SW480 (cell line): ENCODE measurements around the gene NFATC1.

Source experiments
- DNase-seq: peaks from one replicate; pipeline ENCODE4 v3.0.0-alpha.2; 2016; ENCODE audit warnings: low spot score

Gene NFATC1

GRCh38 chr18:79423211-79424007, 27.7 kb downstream of the NFATC1 start:
- DNase-seq, result no peak

- DNase-seq, result no peak
Measured at GRCh38 chr18:79424008-79424565, 28.4 kb downstream of the NFATC1 start.

- DNase-seq, result no peak
Measured at GRCh38 chr18:79424880-79425568, 29.3 kb downstream of the NFATC1 start.

DNA sequence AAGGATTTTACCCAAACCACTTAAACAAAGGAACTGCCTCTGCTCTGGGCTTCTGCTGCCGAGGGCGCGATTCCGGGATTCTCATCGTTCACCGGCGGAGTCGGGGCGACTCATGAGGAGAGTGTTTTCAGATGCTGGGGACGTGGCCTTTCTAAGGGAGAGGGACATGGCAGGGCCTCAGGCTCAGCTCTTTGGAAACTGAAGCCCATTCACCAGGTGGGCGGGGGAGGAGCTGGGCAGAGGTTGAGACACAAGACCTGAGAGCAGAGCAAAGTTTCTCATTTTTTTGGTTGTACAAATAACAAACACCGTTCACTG, 29.8 kb downstream of the NFATC1 start:
- no peak for DNase-seq

DNA sequence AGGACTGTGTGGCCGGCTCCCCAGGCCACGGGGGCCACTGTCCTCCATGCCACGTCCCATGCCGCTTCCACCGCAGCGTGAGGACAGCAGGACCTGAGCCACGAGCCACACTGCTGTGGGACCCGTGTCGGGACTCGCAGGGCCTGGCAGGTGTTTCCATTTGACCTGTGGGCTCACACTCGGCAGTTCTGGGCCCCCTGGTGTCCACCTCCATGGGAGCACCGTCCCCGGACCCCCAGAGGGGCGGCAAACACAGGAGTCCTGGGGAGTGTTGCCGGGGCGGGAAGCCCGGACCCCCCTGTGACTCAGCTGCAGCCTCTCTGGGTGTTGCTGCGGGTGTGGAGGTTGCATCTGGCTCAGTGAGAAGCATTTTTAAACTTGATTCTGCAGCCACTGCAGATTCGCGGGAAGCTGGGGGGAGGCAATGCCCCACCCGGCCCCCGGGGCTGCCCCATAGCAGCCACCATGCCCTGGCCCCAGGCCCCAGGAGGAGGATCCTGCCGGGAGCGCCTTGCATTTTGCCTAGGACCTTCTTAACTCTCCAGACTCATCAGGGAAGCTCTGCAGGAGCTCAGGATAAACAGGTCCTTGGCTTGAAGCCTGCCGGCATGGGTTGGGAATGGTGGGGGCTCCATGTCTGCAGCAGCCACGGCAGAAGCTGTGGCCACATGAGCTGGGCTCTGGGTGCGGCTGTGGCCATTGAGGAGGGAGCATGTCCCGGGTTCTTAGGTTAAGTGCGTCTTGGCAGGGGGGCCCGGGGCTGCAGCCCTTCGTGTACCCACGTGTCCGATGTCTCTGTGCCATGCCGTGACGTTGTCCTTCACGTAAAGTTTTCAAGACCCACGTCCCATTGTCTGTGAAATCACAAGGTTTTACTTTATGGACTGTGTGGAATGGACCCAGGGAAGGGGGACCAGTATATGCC, 30.9 kb downstream of the NFATC1 start:
- no peak for DNase-seq

DNA sequence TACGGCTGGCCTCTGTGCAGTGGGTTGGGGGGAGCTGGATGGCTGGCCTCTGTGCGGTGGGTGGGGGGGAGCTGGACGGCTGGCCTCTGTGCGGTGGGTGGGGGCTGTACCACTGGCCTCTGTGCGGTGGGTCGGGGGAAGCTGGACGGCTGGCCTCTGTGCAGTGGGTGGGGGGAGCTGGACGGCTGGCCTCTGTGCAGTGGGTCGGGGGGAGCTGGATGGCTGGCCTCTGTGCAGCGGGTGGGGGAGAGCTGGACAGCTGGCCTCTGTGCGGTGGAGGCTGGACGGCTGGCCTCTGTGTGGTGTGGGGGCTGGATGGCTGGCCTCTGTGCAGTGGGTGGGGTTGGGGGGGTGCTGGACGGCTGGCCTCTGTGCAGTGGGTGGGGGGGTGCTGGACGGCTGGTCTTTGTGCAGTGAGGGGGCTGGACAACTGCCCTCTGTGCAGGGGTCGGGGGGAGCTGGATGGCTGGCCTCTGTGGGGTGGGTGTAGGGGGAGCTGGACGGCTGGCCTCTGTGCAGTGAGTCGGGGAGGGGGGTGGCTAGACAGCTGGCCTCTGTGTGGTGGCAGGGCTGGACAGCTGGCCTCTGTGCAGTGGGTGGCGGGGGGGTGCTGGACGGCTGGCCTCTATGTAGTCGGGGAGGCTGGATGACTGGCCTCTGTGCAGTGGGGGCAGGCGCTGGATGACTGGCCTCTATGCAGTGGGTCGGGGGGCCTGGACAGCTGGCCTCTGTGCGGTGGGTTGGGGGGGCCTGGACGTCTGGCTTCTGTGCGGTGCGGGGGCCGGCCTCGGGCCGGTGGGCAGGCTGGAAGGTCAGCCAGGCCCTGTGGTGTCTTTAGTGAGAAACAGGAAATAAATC, 31.9 kb downstream of the NFATC1 start:
- DNase-seq, result no peak

GRCh38 chr18:79428287-79428686, 32.6 kb downstream of the NFATC1 start:
- DNase-seq, result no peak

DNA sequence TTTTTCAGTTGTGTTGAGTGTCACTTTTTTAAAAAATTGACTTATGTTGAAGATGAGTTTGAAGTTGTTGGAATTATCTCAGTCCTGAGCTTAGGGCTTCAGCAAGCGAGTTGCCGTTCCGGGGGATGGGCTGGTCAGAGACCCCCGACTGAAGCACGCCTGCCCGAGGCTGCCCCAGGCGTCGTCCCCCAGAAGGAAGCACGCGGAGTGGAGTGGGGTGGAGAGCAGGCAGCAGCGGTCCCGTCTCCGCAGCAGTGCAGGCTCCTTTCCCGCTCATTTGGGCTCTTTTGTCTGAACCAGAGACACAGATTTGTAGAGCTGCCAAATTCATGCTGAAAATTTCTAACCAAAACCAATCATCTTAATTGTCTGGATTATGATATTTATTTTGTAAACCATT, 33.7 kb downstream of the NFATC1 start:
- no peak for DNase-seq

DNA sequence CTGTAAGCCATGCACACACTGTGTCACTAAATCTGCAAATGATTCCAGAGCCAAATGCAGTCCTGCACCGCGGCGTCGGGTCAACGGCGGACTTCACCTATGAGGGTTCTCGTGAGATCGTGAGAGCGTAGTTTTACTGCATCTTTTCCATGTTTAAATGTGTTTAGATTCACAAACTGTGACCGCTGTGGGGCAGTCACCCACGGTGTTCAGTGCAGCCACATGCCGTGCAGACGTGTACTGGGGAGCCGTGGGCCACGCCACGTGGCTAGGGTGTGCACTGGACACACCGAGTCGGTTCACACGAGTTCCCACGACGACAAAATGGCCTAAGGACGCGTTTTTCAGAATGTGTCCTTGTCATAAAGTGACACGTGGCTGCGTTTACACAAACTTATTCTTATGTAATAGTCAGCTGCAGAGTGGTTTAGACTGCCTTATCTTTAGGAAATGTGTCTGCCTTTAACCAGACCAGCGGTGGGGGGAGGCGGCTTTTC, 34.1 kb downstream of the NFATC1 start:
- no peak for DNase-seq

DNA sequence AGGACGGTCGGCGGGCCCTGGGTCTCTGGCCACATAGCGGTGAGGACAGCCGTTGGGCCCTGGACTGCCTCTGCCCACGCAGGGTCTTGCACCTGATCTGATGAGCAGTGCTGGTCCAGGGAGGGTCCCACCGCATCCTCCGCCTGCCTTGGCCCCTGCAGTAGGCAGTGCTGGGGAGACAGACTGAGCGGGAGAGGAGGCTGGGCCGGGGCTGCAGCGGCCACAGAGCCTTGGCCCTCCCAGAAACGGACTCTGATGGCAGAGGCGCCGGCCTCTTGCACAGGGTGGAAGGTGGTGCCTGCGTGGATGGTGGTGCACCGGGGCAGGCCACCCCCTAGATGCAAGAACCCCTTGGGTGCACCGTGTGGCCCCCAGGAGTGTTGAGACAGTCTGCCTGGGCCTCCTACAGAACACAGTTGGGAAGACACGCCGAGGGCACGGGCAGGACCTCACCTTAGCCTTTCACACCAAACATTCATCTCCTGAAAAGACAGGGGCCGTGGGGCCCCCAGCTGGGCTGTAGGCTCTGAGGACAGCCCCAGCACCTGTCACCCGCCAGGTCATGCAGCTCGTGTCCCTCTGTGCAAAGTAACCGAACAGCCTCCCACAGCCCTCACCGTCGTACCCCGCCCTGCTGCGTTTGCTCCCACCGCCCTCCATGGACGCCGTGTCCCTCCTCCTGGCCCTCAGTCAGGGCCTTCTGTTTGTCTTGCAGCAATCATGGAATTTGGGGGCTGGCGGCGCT, 36.8 kb downstream of the NFATC1 start:
- no peak for DNase-seq

- no peak for DNase-seq
Measured at GRCh38 chr18:79433431-79433830, 37.7 kb downstream of the NFATC1 start.

DNA sequence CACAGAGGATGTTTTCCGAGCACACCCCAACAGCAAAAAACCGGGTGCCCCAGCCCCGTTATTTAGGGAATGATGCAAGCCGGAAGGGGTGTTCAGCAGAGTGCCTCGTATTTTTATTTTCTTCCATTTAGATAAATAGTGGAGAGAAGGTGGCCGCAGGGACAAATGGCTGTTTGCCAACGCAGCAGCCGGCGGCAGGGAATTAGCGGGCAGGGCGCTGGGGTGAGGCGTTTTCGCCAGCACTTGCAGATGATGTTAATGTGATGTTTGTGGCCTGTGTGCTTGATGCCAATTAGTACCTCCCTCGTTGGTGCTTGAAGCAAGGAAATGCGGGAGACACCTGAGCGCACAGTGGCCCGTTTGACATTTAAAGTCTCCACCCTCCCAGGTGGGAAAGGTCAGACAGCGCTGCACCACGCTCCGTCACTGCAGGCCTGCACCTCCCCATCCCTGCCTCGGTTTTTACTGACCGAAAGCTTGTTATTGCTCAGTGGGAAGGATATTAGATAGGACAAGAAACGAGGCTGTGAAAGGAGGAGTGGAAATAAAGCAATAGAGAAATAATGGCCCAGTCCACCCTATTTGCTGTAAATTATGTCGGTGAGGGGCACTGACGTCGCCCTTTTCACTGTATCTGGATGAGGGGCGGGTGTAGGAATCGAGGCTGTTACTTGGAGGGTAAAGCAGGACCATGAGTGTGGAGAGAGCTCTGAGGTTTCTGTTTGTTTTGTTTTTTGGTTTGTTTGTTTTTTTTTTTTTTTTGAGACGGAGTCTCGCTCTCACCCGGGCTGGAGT, 39.1 kb downstream of the NFATC1 start:
- DNase-seq, result no peak

- DNase-seq, result no peak
Measured at GRCh38 chr18:79436556-79437275, 41.0 kb downstream of the NFATC1 start.

DNA sequence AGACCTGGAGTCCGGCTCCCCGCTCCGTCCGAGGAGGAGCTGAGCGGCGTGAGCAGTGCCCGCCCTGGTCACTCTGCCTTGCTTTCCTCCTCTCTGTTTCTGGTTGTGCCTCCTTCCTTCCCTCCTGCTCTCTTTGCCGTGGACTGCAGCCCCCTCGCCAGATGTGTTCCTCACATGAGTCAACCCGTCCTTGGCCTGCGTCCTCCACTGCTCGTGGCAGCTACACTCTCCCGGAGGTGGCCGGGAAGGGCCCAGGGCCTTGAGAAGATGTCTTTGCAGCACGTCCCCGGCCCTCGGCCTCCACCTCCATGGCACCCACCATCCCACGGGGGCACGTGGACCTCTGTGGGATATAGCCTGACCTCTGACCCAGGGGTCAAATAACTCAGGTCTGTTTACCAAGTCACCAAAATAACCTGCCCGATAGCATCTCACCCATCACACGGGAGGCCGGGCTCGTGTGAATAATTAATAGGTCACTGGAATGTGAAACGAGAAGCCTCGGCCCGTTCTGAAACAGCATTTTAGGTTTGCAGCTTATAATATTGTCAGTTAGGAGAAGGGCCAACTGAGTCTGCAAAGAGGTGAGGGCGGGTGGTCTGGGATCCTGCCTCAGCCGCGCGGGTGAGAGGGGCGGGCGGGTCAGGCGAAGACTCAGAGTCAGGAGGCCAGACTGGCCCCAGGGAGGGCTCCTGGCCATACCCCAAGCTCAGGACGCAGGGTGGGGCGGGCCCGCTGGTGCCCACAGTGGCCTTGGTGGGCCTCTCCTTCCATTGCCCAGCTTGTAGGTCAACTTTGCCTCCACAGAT, 42.6 kb downstream of the NFATC1 start:
- DNase-seq, result no peak

DNA sequence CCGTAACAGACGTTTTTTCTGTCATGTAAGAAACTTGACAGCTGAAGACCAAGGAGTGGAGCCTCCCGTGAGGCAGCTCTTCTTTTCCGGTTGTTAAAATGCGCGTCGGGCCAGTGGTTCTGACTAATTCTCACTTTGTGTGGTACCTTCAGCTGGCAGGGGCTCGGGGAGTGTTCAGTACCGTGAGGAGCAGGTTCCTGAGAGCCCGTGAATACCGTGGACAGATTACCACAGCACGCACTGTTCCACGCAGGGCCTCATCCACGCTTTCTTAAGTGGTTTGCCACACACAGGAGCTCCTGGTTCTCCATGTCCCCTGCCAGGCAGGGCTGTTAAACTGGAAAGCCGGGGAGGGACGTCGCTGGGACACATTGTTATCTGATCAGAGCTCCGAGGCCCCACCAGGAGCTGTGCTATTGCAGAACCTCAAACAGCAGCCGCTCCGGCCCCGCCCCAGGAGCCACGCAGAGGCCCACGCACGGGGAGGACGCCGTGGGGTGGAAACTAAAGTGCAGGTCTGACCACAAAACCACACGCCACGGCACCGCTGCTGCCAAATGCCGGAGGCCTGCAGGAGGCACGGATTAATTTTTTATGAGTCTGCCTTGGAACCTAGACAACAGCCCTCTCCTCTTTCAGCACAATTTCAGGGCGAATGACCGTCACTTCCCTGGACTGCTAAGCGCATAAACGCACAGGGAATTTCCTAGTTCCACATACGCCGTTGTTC, 43.3 kb downstream of the NFATC1 start:
- DNase-seq, result no peak

DNA sequence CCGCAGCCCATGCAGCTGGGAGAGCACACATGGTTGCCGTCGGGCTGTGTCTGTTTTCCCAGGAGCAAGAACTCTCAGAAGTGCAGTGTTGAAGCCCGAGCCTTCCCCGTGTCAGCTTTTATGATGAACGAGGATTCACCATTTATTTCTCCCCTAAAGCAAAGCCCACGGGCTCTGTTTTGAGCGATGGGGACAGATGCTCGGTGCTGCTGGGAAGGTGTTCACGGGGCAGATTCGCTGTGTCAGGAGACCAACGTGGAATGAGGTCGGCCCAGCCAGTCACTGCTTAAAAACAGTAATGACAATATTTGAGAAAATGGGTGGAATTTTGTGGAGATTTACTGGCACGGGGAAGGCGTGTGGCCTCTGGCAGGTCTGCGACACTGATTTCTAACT, 43.9 kb downstream of the NFATC1 start:
- DNase-seq, result no peak

DNA sequence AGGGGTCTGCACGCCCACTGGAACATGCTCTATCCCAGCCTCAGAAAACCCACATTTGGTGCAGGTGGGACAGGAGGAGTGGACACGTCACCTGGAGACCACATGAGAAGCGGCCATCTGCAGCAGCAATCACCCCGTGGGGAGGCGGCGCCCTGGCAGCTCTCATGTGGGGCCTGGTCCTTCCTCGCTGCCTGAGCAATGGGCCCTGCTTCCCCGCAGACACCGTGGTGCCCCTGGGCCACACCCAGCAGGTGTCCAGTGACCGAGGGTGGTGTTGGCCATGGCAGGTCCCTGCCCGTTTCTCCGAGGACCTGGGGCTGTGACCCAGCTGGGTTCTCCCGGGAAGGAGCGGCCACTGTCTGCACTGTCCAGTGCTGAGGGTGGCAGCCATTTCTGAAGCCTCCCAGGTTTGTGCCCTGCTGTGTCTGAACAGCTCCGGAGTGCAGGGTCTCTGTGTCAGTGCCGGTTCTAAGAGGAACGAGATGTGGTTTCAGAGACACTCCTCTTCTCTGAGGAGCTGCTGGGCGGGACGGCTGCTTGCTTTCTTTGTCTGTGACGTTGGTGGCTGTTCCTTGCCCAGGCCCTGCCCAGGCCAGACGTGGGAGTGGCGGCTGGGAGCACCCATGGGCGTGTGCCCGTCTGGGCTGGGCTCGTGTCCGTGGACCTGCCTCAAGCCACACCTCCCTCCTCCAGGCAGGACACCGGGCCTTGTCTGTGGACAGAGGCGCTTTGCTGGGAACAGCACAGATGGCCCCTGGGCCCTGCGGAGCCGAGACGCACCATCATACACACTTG, 44.8 kb downstream of the NFATC1 start:
- DNase-seq, result no peak
